ENCODE results near the gene RGS6.

GRCh38 chr14:72553656-72554055 is 621.4 kb downstream of the RGS6 start:
- no peak for TF ChIP-seq CTCF (IDR thresholded peaks at IDR 0.05)
- no peak for TF ChIP-seq POLR2A (IDR thresholded peaks at IDR 0.05)
- no peak for TF ChIP-seq EP300 (IDR thresholded peaks at IDR 0.05)
